HT-29 (cell line): ENCODE data around the gene GLUL. TPM values are rescaled to one million over a fixed set of nuclear protein-coding genes. Genes with fewer than 3 reads are reported as not detected.
A peak's percentile ranks its signal among the peaks of the same experiment; 100 is the strongest.
"Not testable (repeated sequence)": the region's sequence is repeated elsewhere in the genome, so short reads cannot be mapped to it uniquely, and the experiment has no call there.

Experiments
- DNase-seq: peaks from one replicate; pipeline ENCODE4 v3.0.0-alpha.2; 2015; ENCODE audit warnings: low spot score
- total RNA-seq: library from RNA; depleted of rRNA; stranded (reverse); fragments of >200 nt; shearing (Covaris generic); gene quantifications from 2 replicates; pipeline ENCODE4 v1.2.3, GENCODE V29; 2014

Gene GLUL
- total RNA-seq, 1 experiment from 2014 or later = 212 TPM

- DNase-seq = no peak
These were observed 2.6 kb upstream of the GLUL start for GRCh38 chr1:182394055-182394775.

GRCh38 chr1:182392050-182393028 is 749 bp upstream of the GLUL start:
- peak; percentile 46 for DNase-seq

GRCh38 chr1:182391028-182391361 is 595 bp downstream of the GLUL start:
- DNase-seq = no peak

GRCh38 chr1:182389619-182390047 is 2.0 kb downstream of the GLUL start:
- DNase-seq = no peak

- no peak for DNase-seq
These were observed 3.0 kb downstream of the GLUL start for GRCh38 chr1:182388392-182389134.

GRCh38 chr1:182387566-182387965 is 4.0 kb downstream of the GLUL start:
- DNase-seq = no peak

GRCh38 chr1:182386980-182387379 is 4.6 kb downstream of the GLUL start:
- no peak for DNase-seq

- DNase-seq = no peak
These were observed 5.4 kb downstream of the GLUL start for GRCh38 chr1:182385885-182386853.

- DNase-seq = no peak
These were observed 7.1 kb downstream of the GLUL start for GRCh38 chr1:182384387-182384960.

GRCh38 chr1:182383934-182384333 is 7.7 kb downstream of the GLUL start:
- DNase-seq = no peak

- no peak for DNase-seq
These were observed 8.4 kb downstream of the GLUL start for GRCh38 chr1:182383037-182383661.

- no peak for DNase-seq
These were observed 9.4 kb downstream of the GLUL start for GRCh38 chr1:182381962-182382819.

GRCh38 chr1:182380199-182380598 is 11.4 kb downstream of the GLUL start:
- DNase-seq = no peak

GRCh38 chr1:182379781-182380180 is 11.8 kb downstream of the GLUL start:
- DNase-seq = not testable (repeated sequence)

- DNase-seq = no peak
These were observed 14.5 kb downstream of the GLUL start for GRCh38 chr1:182376936-182377574.

GRCh38 chr1:182374101-182374834 is 17.3 kb downstream of the GLUL start:
- DNase-seq = no peak

- DNase-seq = no peak
These were observed 21.1 kb downstream of the GLUL start for GRCh38 chr1:182370532-182370931.

GRCh38 chr1:182368903-182369302 is 22.7 kb downstream of the GLUL start:
- no peak for DNase-seq
